GM21619 (cell line): ENCODE measurements around the gene GFRA4.

Source experiments
- ATAC-seq: cut with Tn5 transposase; IDR thresholded peaks from one replicate; pipeline ENCODE4 v1.9.1; 2021; ENCODE audit not compliant: unreplicated experiment

GFRA4 gene

GRCh38 chr20:3655131-3655405, 8.1 kb downstream of the GFRA4 start:
- no peak for ATAC-seq

GRCh38 chr20:3654326-3655130, 8.7 kb downstream of the GFRA4 start:
- ATAC-seq = no peak

GRCh38 chr20:3653921-3654320, 9.3 kb downstream of the GFRA4 start:
- no peak for ATAC-seq

DNA sequence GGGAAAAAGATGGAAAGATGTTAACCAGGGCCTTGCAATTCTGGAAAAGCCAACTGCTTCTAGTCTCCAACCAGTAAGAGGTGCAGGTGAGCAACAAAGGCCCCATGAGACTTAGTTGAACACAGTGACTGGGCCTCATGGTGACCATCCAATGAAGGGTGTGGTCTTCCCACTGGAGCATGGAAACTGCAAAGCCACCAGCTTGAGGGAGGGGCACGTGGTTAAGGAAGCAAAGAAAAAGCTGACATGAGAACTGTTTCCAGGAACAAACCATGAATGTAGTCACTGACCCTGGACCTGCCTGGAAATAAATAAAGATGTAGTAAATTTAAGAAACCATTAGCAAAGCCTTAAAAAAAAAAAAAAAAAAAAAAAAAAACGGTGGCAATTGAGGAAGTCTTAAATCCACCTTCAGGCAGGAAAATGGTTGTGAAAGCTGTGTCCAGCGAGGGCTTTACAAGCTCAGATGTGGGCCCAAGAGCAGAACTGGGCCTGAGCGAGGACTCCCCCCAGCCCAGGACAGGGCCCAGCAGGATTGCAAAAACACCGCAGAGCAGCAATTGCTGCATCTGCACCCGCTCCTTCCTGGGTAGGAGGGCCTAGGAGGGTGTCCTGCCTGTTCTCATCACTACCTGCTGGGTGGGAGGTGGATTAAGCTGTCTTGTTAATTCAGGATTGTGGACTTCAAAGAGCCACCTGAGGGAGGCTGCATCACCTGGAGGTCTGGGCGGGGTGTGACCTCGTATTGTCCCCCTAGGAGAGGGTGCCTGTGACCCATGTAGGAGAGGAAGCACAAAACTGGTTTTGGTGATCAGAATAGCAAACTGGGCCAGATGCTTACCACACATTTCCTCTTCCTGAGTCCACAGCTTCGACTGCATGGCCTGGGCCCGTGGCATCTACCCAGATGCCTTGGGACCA, 10.3 kb downstream of the GFRA4 start:
- ATAC-seq = no peak

- ATAC-seq = no peak
Observed at GRCh38 chr20:3652221-3652620, 11.0 kb downstream of the GFRA4 start.

DNA sequence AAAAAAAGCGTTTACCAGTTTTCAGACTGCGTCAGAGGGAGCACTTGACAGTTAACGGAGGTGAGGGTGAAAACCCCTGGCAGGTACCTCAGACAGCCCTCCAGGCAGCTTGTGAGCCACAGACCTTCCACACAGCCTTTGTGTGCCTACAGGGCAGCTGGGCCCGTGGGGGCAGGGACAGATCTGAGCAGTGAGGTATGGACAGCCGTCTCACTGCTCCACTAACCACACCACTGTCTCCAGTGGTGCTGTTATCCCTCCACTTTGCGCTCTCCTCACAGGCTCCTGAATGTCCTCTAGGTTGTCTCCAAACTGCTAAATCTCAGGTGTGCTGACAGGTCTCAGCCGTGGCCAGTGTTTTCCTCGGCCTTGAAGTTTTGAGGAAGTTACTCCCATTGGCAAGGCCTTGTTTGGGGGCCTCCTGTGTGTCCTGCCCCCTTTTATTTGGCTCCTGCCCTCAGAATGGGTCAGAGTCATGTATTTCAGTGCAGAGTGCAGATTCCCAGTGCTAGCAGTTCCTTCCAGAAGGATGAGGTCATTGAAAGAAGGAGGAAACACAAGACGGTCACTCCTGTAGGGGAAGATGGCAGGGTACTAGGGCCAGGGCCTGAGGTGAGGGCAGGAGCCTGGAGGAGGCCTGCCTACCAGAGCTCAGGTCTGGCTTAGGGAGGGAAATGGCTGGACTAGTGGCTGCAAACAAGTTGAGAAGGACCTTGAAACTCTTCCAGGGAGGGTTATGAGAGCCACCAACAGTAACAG, 11.8 kb downstream of the GFRA4 start:
- ATAC-seq = no peak

DNA sequence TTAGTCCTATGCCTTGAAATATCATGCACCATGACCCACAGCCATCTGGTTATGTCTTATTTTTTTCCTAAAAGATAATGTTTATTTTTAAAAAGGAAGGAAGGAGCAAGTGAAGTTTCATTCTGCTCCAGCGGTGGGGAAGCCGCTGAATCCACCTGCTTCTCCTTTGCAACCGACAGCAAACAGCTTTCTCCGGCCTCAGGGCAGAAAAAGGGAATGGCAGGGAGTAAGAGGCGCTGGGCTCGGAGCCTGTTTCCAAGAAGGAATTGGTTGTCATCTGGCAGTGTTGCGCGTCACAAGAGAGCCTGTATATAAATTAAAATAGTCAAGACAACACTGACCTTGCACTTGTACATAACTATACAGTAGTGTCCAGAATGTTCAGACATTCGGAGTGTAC, 14.2 kb downstream of the GFRA4 start:
- ATAC-seq = no peak

DNA sequence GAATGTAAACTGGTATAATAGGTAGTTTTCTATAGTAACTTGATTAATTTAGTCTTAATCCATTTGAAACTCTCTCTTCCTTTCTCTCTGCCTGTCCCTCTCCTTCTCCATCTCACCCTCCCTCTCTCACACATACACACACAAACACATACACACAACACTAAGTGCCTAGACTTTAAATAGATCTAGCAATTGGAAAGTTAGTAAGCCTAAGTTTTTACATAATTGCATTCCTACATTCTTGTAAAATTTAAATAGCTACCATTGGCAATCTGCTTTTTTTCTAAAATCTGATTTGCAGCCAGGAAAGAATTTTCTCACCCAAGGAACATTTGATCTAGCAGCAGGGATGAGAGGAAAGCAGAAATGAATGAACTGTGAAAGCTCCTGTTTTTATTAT, 15.7 kb downstream of the GFRA4 start:
- ATAC-seq = no peak

GRCh38 chr20:3646651-3647050, 16.5 kb downstream of the GFRA4 start:
- no peak for ATAC-seq

- ATAC-seq = no peak
Observed at GRCh38 chr20:3646067-3646440, 17.1 kb downstream of the GFRA4 start.

GRCh38 chr20:3645309-3646066, 17.7 kb downstream of the GFRA4 start:
- no peak for ATAC-seq

GRCh38 chr20:3640259-3640658, 22.9 kb downstream of the GFRA4 start:
- no peak for ATAC-seq

GRCh38 chr20:3635346-3635745, 27.9 kb downstream of the GFRA4 start:
- ATAC-seq = no peak

- no peak for ATAC-seq
Observed at GRCh38 chr20:3633913-3634478, 29.2 kb downstream of the GFRA4 start.

- no peak for ATAC-seq
Observed at GRCh38 chr20:3632311-3633004, 30.7 kb downstream of the GFRA4 start.

- ATAC-seq = no peak
Observed at GRCh38 chr20:3631534-3631933, 31.7 kb downstream of the GFRA4 start.

DNA sequence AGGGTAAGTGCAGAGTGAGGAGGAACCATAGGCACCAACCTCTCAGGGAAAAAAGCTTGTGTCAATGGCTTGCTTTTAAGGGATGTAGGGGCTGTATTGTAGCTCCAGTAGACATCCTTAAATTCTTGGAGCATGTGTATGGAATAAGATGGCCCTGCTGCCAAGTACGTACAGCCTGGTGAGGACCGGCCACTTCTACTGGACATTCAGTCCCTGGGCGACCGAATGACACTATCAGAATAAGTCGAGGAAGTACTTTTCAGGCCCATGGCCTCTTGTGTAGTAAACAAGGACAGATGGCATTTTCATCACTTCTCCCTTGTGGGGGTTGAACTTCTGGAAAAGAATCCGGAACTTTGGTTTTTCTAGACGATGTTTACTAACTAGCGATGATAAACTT, 32.8 kb downstream of the GFRA4 start:
- ATAC-seq = no peak

DNA sequence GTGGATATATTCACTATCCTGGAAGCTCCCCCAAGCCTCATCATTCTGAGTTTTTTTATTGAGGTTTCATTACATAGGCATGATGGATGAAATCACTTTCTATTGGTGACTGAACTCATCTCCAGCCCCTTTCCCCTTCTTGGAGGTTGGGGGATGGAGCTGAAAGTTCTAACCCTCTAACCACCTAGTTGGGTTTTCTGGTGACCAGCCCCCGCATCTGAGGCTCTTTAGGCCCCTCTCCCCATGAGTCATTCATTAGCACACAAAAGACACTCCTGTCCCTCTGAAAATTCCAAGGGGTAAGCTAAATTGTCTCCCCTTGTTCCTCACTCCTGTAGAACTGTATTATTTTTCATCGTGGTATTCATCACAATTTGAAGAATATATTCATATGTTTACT, 33.3 kb downstream of the GFRA4 start:
- ATAC-seq = no peak

DNA sequence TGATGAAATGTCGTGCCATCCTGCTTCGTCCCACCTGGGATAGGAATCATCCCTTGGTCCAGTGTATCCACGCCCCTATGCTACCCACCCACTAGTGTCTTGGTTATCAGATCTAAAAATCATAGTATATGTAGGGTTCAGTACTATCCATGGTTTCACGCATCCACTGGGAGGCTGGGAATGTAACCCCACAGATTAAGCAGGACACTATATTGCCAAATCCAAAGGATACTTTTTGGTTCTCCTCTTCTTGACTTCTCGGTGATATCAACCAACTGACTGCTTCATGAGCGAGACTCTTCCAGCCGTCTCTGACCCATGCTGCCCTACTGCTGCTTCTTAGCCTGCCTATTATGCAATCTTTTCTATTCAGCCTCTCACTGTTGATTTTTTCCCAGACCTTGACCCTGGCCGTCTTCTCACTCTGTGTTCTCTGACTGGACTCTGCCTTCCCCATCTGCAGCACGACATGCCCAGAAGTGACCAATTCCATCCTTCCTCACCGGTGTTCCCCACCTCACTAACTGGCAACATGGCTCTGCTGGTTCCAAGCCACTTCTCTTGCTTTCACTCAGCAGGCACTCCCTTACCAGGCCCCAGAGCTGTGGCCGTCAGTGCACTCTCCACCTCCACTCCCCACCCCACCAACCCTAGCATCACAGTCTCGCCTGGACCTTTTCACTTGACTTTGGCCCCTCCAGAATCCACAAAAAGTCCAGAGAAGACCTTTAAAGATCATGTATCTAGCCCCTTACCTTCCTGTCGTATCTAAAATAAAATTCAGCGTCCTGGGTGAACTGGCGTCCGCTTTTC, 34.5 kb downstream of the GFRA4 start:
- no peak for ATAC-seq
